HG03354 (cell line): ENCODE results near the gene WDR45B.

Experiments used
- ATAC-seq: cut with Tn5 transposase; IDR thresholded peaks from one replicate; pipeline ENCODE4 v1.9.1; 2021; ENCODE audit warnings: mild to moderate bottlenecking; ENCODE audit not compliant: unreplicated experiment, poor library complexity, severe bottlenecking

The WDR45B gene

GRCh38 chr17:82605939-82606600, 42.2 kb downstream of the WDR45B start:
- ATAC-seq = no peak

- no peak for ATAC-seq
Observed at GRCh38 chr17:82604532-82604931, 43.7 kb downstream of the WDR45B start.

- no peak for ATAC-seq
Observed at GRCh38 chr17:82603981-82604448, 44.2 kb downstream of the WDR45B start.

GRCh38 chr17:82602986-82603710, 45.1 kb downstream of the WDR45B start:
- no peak for ATAC-seq

GRCh38 chr17:82602487-82602886, 45.8 kb downstream of the WDR45B start:
- ATAC-seq = no peak

GRCh38 chr17:82601447-82602000, 46.7 kb downstream of the WDR45B start:
- ATAC-seq = no peak

GRCh38 chr17:82600731-82601446, 47.4 kb downstream of the WDR45B start:
- ATAC-seq = no peak

- no peak for ATAC-seq
Observed at GRCh38 chr17:82599674-82600661, 48.3 kb downstream of the WDR45B start.

GRCh38 chr17:82598256-82599119, 49.8 kb downstream of the WDR45B start:
- no peak for ATAC-seq

- ATAC-seq = no peak
Observed at GRCh38 chr17:82596837-82597672, 51.2 kb downstream of the WDR45B start.

- no peak for ATAC-seq
Observed at GRCh38 chr17:82596296-82596695, 51.9 kb downstream of the WDR45B start.

- no peak for ATAC-seq
Observed at GRCh38 chr17:82595893-82596292, 52.4 kb downstream of the WDR45B start.

- ATAC-seq = no peak
Observed at GRCh38 chr17:82594571-82594970, 53.7 kb downstream of the WDR45B start.

GRCh38 chr17:82593590-82594087, 54.6 kb downstream of the WDR45B start:
- no peak for ATAC-seq

- ATAC-seq = no peak
Observed at GRCh38 chr17:82592767-82593589, 55.3 kb downstream of the WDR45B start.

- ATAC-seq = no peak
Observed at GRCh38 chr17:82592289-82592766, 55.9 kb downstream of the WDR45B start.
